ENCODE results near the gene ZBTB7A. TPM values are rescaled to one million over a fixed set of nuclear protein-coding genes. Genes with fewer than 3 reads are reported as not detected.

Gene ZBTB7A
- total and polyA plus RNA-seq, 4 donors: 7.8 to 53.9 (median 32.4) TPM

GRCh38 chr19:4019578-4019977 is 47.1 kb downstream of the ZBTB7A start:
- no peaks in the 10 kb centered on the region for H3K9me3 ChIP-seq (ENCODE audit: control insufficient read depth, low read length)
- no peak for DNase-seq
- no peak overlapping the region for H3K27ac ChIP-seq (ENCODE audit: low read depth in 1 of 2, low read length in 2 of 2)
- ATAC-seq (ENCODE audit: low FRiP score): no peak
- intact Hi-C loops (cut with DNase I): no loop called here
- H3K36me3 ChIP-seq (ENCODE audit: control insufficient read depth in 1 of 2, insufficient read depth in 2 of 2, low read length in 1 of 2): peaks cover 0 to 3% of the 10 kb centered on the region in 2 donors
- no peaks in the 10 kb centered on the region for H3K4me1 ChIP-seq (ENCODE audit: control insufficient read depth in 1 of 2, insufficient read depth in 2 of 2, low read length in 2 of 2)
- no peaks in the 10 kb centered on the region for H3K27me3 ChIP-seq (ENCODE audit: control insufficient read depth in 1 of 2, insufficient read depth in 2 of 2, low read length in 1 of 2)
- 63 to 67% methylated on average over 14 to 17 of the region's 17 CpGs for WGBS, 2 donors
- no peak overlapping the region for H3K4me3 ChIP-seq (ENCODE audit: low read length in 2 of 2)

DNA sequence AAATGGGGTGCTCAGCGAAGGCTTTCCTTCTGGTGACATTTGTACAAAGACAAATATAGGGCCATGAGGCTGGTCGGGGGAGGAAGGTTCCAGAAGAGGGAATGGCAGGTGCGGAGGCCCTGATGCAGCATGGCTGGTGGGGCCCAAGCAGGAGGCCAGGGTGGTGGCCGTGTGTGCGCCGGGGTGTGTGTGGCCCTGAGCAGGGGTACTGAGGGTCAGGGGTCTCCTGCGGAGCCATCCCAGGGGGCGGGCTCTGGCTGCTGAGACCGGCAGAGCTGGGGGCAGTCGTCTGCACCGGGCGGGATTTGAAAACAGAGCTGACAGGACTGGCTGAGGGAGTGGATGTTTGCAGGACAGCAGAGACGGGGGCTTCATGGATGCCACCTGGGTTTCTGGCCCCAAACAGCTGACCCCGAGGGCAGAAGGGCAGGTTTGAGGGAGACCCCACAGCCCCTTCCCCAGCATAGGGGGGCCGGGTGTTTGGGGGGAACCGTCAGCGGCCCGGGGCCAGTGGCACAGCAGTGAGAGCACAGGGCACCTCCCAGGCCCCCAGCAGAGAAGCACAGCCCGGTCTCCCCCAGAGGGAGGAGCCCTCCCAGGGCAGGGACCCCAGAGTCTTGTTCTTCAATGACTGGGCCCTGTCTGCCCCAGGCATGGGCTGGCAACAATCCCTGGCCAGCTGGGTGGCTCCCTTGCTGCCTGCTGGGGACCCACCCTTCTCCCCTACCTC is 47.8 kb downstream of the ZBTB7A start:
- no peaks in the 10 kb centered on the region for H3K4me1 ChIP-seq (ENCODE audit: control insufficient read depth in 1 of 2, insufficient read depth in 2 of 2, low read length in 2 of 2)
- intact Hi-C loops (cut with DNase I): no loop called here
- no peaks in the 10 kb centered on the region for H3K27me3 ChIP-seq (ENCODE audit: control insufficient read depth in 1 of 2, insufficient read depth in 2 of 2, low read length in 1 of 2)

DNA sequence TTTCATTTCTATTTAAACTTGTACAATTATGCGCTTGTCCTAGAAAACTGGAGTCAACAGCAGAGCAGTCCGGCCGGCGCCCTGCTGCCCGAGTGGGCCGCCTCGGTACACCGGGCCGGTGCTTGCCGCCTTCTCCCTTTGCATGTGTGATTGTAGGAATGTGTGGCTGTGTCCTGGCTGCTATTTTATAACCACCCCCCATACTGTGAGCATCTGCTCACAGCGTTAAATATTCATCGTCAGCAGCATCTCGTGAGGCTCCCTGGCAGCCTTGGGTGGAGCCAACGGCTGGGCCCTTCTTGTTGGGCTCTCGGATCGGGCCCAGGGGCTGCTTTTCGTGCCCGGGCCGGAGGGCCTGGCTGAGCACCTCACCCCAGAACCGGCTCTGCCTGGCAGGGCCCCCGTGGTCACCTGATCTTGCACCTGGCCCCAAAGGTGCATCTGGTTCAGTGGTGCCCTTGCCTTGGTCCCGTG is 48.5 kb downstream of the ZBTB7A start:
- intact Hi-C loops (cut with DNase I): no loop called here
- H3K4me3 ChIP-seq (ENCODE audit: low read length in 2 of 2): no peak overlapping the region
- WGBS, 2 donors: 91% methylated on average over 22 of the region's 22 CpGs
- peaks cover 0 to 4% of the 10 kb centered on the region in 2 donors for H3K36me3 ChIP-seq (ENCODE audit: control insufficient read depth in 1 of 2, insufficient read depth in 2 of 2, low read length in 1 of 2)
- no peak for DNase-seq
- no peak for ATAC-seq (ENCODE audit: low FRiP score)
- no peak overlapping the region for H3K27ac ChIP-seq (ENCODE audit: low read depth in 1 of 2, low read length in 2 of 2)
- H3K9me3 ChIP-seq (ENCODE audit: control insufficient read depth, low read length): no peaks in the 10 kb centered on the region
- no peaks in the 10 kb centered on the region for H3K4me1 ChIP-seq (ENCODE audit: control insufficient read depth in 1 of 2, insufficient read depth in 2 of 2, low read length in 2 of 2)
- H3K27me3 ChIP-seq (ENCODE audit: control insufficient read depth in 1 of 2, insufficient read depth in 2 of 2, low read length in 1 of 2): no peaks in the 10 kb centered on the region

More for the DNA sequence above, 47.8 kb downstream of the ZBTB7A start:
- no peaks in the 10 kb centered on the region for H3K36me3 ChIP-seq (ENCODE audit: control insufficient read depth in 1 of 2, insufficient read depth in 2 of 2, low read length in 1 of 2)
- no peak overlapping the region for H3K4me3 ChIP-seq (ENCODE audit: low read length in 2 of 2)
- H3K27ac ChIP-seq (ENCODE audit: low read depth in 1 of 2, low read length in 2 of 2): no peak overlapping the region
- no peaks in the 10 kb centered on the region for H3K9me3 ChIP-seq (ENCODE audit: control insufficient read depth, low read length)
- no peak for ATAC-seq (ENCODE audit: low FRiP score)
- no peak for DNase-seq
- WGBS, 2 donors: 90% methylated on average over 15 to 19 of the region's 19 CpGs

DNA sequence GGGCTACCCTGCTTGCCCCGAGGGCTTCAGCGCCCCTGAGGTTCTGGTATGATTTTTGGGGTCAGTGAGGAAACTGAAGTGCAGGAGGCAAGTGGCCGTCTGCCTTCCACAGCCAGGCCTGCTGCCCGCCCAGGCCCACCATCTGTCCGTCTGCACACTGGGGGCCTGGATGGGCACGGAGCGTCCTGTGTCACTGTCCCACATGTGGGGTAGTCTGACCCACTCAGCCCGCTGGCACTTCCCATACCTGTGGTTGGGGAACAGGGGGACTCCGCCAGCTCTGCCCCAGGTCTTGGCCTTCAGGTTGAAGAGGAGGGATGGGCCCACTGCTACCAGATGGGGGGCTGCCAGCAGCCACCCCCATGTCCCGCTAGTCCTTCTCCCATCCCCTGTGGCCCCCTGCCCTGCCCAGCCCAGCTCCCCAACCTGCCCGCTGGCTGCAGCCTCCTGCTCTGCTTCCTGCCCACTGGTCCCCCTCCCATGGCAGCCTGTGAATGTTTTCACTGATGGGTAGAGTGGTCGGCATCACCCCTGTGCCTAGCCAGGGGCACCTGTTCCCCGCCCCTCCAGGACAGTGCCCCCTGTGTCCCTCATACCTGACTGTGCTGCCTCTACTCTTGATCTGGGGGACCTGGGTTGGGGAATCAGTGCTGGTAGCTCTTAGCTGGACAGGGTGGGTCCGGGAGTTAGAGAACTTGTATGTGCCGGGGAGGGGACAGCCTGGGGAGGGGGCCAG is 49.6 kb downstream of the ZBTB7A start:
- 91 to 97% methylated on average over 15 of the region's 15 CpGs for WGBS, 2 donors
- H3K4me3 ChIP-seq (ENCODE audit: low read length in 2 of 2): no peak overlapping the region
- H3K4me1 ChIP-seq (ENCODE audit: control insufficient read depth in 1 of 2, insufficient read depth in 2 of 2, low read length in 2 of 2): no peaks in the 10 kb centered on the region
- H3K36me3 ChIP-seq (ENCODE audit: control insufficient read depth in 1 of 2, insufficient read depth in 2 of 2, low read length in 1 of 2): peaks cover 0 to 4% of the 10 kb centered on the region in 2 donors
- DNase-seq: no peak
- intact Hi-C loops (cut with DNase I): no loop called here
- no peak overlapping the region for H3K27ac ChIP-seq (ENCODE audit: low read depth in 1 of 2, low read length in 2 of 2)
- no peaks in the 10 kb centered on the region for H3K27me3 ChIP-seq (ENCODE audit: control insufficient read depth in 1 of 2, insufficient read depth in 2 of 2, low read length in 1 of 2)
- no peak for ATAC-seq (ENCODE audit: low FRiP score)
- H3K9me3 ChIP-seq (ENCODE audit: control insufficient read depth, low read length): no peaks in the 10 kb centered on the region

DNA sequence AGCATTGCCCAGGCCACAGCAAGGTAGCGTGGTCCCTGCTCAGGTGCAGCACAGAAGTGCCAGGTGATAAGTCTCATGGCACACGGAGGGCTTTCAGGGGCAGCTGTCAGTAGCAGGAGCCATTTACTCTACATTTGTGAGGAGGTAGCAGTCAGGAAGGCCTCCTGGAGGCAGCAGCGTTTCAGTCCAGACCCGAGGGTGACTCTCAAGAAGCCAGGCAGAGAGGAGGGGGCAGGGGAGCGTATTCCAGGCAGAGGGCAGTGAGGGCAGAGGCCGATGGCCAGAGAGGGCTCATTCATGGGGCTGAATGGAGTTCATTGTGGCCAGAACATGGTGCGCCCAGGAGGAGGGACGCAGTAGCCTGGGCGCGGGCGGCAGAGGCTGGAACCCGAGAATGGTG is 50.2 kb downstream of the ZBTB7A start:
- Histone ChIP-seq H3K36me3 (ENCODE audit: control insufficient read depth in 1 of 2, insufficient read depth in 2 of 2, low read length in 1 of 2) (peaks cover 0 to 4% of the 10 kb centered on the region in 2 donors), H3K4me1 (ENCODE audit: control insufficient read depth in 1 of 2, insufficient read depth in 2 of 2, low read length in 2 of 2) (no peaks in the 10 kb centered on the region), H3K27me3 (ENCODE audit: control insufficient read depth in 1 of 2, insufficient read depth in 2 of 2, low read length in 1 of 2) (no peaks in the 10 kb centered on the region), H3K4me3 (ENCODE audit: low read length in 2 of 2) (no peak overlapping the region), H3K9me3 (ENCODE audit: control insufficient read depth, low read length) (no peaks in the 10 kb centered on the region), H3K27ac (ENCODE audit: low read depth in 1 of 2, low read length in 2 of 2) (no peak overlapping the region)
- WGBS, 2 donors: 88% methylated on average over 12 of the region's 12 CpGs
- no peak for DNase-seq
- no peak for ATAC-seq (ENCODE audit: low FRiP score)
- intact Hi-C loops (cut with DNase I): no loop called here

DNA sequence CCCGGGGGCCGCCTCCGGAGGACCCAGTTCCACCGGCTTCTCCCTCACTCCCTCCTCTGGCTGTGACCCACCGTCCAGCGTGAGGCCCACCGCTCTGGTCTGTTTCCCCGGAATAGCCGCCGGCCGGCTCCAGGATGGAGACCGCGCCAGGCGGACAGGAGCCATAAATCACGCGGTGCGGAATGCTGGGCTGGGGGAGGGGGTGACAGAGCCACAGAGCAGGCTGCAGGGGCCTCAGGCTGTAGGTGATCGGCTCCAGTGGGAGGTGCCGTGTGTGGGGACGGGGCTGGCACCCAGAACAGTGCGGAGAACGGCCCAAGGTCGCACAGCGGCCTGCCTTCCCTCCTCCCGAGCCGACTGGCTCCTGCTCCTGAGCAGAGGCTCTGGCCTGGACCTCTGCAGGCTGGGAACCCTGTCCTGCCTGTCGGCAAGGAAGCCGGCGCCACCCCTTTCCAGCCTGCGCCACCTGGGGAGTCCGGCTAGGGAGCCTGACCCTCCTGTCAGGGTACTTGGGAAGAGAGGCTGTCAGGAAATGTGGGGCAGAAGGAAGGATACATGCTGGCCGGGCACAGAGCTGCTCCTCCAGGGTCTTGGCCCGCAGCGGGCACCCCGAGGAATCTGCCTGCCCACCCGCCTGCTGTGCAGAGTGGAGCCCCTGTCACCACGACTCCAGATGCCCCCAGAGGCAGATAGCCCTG is 50.8 kb downstream of the ZBTB7A start:
- Histone ChIP-seq H3K9me3 (ENCODE audit: control insufficient read depth, low read length) (no peaks in the 10 kb centered on the region), H3K4me3 (ENCODE audit: low read length in 2 of 2) (no peak overlapping the region), H3K27ac (ENCODE audit: low read depth in 1 of 2, low read length in 2 of 2) (no peak overlapping the region), H3K4me1 (ENCODE audit: control insufficient read depth in 1 of 2, insufficient read depth in 2 of 2, low read length in 2 of 2) (no peaks in the 10 kb centered on the region), H3K27me3 (ENCODE audit: control insufficient read depth in 1 of 2, insufficient read depth in 2 of 2, low read length in 1 of 2) (no peaks in the 10 kb centered on the region), H3K36me3 (ENCODE audit: control insufficient read depth in 1 of 2, insufficient read depth in 2 of 2, low read length in 1 of 2) (peaks cover 0 to 4% of the 10 kb centered on the region in 2 donors)
- intact Hi-C loops (cut with DNase I): no loop called here
- ATAC-seq (ENCODE audit: low FRiP score) (peak; percentile 28), DNase-seq (no peak)
- WGBS, 2 donors: 28 to 38% methylated on average over 37 of the region's 37 CpGs

GRCh38 chr19:4014541-4015491 is 51.9 kb downstream of the ZBTB7A start:
- Histone ChIP-seq H3K27me3 (ENCODE audit: control insufficient read depth in 1 of 2, insufficient read depth in 2 of 2, low read length in 1 of 2) (no peaks in the 10 kb centered on the region), H3K4me1 (ENCODE audit: control insufficient read depth in 1 of 2, insufficient read depth in 2 of 2, low read length in 2 of 2) (no peaks in the 10 kb centered on the region), H3K36me3 (ENCODE audit: control insufficient read depth in 1 of 2, insufficient read depth in 2 of 2, low read length in 1 of 2) (peaks cover 0 to 4% of the 10 kb centered on the region in 2 donors), H3K9me3 (ENCODE audit: control insufficient read depth, low read length) (no peaks in the 10 kb centered on the region), H3K4me3 (ENCODE audit: low read length in 2 of 2) (no peak overlapping the region), H3K27ac (ENCODE audit: low read depth in 1 of 2, low read length in 2 of 2) (no peak overlapping the region)
- no peak for DNase-seq
- 40 to 52% methylated on average over 25 of the region's 25 CpGs for WGBS, 2 donors
- intact Hi-C loops (cut with DNase I): no loop called here
- peak; percentile 65 for ATAC-seq (ENCODE audit: low FRiP score)

Data from aorta (tissue), 5 donors.